GM21619 (cell line): ENCODE measurements around the gene TEX2.
"Not testable (repeated sequence)": the region's sequence is repeated elsewhere in the genome, so short reads cannot be mapped to it uniquely, and the experiment has no call there.

ENCODE experiments used
- ATAC-seq: cut with Tn5 transposase; IDR thresholded peaks from one replicate; pipeline ENCODE4 v1.9.1; 2021; ENCODE audit not compliant: unreplicated experiment

The TEX2 gene

DNA sequence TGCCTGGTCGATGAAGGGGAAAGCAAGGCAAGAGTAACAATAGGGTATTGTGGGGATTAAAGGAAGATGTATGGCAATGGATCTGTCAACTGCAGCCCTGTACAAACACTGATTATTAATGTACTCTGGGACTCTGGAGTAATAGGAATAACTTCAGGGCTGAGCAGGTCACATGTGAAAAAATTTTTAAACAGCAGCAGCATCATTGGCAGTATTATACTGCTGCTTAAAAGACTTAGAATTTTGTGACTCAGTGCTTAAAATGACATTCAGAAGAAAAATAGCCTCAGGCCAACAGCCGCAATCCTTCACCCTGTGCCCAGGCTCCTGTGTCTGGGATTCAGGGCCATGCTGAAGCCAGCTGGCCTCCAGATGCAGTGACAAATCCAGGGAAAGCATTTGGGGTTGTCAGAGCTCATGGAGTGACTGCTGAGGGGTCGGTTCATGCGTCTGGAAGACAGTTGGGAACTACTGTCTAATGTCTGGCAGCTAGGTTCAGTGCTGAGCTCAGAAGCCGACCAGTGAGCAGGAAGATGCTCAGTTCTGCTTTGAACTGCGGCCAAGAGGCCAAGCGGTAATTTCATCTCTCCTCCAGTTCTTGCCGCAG, 22.2 kb downstream of the TEX2 start:
- ATAC-seq: no peak

DNA sequence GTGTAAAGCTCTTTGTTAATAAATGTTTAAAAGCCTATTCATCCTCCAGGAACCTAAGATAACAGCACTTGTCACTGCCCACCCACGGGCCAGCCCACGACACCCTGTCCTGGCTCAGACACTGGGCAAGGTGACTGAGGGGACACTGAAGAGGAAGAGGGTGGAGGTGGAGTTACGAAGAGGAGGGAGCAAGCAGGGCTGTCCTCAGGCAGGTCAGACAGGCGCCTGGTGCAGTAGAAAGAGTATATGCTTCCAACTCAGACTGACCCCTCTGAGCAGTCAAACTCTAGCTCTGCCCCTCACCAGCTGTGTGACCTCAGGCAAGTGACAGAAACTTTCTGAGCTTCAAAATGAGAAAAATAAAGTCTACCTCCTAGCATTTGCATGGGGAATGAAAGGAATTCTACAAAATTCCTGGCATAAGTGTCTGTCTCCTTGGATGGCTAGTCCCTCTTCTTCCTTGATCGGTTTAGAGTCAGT, 22.8 kb downstream of the TEX2 start:
- ATAC-seq: no peak

DNA sequence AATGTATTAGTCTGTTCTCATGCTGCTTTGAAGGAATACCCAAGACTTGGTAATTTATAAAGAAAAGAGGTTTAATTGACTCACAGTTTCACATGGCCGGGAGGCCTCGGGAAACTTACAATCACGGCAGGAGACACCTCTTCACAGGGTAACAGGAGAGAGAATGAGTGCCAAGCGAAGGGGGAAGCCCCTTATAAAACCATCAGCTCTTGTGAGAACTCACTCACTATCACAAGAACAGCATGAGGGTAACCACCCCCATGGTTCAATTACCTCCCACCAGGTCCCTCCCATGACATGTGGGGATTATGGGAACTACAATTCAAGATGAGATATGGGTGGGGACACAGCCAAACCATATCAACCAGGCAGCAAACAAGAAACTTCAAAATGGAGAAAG, 24.6 kb downstream of the TEX2 start:
- not testable (repeated sequence) for ATAC-seq

DNA sequence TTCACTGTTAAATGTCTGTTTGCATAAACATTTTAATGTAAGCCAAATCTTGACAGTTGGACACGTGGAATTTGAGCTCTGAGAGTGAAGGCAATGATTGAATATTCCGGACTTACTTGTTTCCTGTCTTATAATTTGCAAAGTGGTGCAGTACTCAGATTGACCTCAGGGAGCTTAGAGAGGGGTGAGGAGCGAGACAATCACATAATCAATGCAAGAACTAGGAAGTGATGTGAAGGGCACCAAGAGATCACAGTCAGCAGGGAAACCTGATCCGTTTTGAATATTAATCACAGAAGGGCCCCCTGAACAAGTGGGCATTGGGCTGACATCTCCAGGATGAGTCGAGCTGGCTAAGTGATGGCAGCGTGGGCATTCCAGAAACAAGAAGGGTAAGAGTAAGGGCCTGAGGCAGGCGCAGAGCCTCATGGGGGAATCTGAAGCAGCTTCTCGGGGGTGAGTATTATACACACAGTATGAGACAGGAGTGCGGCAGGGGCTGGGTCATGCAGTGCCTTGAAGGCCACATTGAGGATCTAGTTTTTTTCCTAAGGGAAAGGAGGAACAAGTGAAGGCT, 26.1 kb downstream of the TEX2 start:
- no peak for ATAC-seq

DNA sequence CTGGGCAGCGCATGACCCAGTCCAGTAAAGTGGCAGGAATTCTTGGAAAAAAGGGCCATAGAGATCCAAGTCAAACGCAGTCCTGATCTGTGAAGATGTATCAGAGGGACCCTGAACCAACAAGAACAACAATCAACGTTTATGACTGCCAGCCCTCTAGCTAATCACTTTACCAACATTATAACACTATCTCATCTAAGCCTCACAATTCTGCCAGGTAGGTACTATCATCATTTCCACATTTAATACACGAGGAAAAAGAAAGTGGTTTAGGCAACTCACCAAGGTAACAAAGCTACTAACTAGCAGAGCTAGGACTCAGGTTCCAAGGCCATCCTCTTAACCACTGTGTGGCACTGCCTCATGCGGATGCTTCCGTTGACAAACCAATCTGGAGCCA, 28.1 kb downstream of the TEX2 start:
- no peak for ATAC-seq

DNA sequence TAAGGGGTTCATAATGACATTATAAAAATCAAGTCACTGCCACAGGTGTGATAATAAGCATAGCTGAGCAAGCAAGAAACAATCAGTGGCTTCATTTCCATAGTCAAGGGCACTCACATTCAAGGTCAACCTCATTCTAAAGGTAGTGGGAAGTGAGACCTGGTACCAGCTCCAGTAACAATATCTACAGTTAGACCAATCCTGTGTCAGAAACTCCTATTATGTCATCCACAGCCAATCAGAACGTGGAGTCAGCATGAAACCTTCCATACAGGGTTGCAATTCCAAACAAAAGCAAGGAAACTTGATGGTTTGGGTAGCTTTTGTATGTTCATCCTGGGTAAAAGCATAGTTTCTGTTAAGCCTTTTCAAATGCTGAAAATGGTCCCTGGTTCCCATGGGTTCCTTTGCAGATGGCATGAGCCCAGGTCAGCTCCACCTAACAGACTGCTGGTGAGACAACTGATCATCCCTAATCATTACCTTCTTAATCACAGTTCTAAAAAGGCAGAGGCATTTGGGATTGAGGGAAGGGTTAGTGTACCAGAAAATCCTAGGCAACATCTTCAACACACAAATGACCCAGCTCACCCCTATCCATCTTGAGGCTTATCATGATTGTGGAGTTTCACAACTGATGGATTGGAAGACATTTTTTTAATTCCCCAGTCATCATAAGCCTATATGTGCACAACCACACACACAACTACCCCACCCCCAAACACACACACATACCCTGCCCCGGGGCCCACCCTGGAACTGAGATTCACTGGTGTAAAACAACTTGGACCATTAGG, 30.4 kb downstream of the TEX2 start:
- ATAC-seq: no peak

DNA sequence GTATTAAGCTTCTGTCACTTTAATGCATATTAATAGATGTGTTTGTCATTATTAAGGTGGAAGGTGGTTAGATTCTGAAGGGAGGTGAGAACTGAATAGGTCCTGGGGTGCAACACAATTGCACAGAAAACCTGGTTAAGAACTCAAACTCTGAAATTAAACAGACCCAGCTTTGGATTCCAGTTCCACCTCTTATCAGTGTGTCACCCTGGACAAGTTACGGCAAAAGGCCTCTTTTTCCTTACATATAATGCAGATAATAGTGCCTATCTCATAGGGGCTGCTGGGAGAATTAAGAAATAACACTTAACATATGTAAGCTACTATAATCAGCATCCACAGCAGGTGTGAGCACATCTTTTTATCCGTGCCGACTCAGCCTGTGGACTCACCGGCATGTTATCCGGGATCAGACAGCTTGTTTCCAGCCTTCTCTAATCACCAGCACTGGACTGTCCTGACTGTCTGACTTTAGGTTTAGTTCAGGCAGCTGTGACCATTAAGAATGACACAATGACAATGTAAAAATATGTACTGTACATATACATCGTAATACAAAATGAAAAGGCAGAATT, 31.4 kb downstream of the TEX2 start:
- ATAC-seq: no peak

DNA sequence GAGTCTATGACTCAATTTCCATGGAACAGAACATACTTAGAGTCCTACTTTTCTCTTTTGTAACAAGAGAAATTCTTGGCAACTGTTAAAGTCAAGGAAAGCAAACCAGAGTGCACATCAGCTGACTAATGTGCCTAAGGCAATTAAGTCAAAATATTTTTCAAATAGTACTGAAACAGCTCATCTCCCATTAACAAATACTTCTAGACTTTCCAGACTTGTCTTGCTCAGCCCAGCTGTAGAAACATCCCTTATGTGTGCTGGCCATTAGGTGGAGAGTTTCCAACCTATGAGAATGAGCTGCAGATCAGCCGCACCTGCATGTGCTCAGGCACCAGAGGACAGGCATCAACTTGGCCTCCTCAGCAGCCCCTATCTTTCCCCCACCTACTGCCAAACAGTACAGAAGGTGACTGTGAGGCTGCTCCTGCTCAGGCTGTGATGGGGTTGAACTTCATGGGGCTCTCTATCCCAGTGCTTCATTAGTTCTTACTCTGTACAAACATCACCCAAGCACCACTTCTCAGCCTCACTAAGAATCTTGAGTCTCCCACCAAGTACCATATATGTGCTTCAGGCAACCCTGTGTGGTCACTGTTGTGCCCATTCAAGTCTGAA, 32.2 kb downstream of the TEX2 start:
- ATAC-seq: no peak

DNA sequence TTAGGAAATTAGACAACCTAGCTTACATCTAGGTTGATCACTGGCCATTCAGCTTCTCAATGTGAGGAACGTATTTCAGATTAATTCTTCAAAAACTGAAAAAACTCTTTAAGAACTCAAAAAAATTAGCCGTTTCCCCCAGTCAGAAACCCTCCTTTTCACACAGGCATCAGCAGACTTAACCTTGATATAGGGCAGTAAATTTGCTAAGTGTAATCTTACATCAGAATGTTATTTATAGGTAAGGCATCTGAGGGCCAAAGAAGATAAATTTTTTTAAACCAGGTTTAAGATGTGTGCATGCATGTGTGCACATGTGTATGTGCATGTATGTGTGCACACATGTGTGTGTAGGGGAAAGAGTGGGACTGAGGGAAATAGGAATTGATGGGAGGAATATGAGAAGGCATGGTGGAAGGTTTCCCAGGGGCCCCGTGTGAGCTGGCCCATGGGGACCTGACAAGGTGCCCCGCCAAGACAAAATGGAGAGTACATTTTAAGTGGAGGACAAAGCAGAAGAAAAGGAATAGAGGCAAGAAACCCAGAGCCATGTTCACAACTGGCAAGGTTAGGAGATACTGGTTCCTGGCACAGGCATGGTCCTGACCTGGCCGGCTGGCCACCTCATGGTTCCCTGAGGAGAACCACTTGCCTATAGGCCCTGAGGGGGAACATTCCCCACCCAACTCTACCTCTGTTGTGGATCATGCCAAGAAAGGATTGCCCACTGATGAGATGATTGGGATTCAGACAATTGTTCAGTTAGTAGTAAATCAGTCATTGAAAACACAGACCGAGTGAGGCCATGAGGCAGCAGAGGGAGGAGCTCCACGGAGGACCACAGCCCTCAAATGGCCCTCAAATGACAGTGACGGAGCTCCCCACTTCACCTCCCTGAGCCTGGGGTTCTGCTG, 33.0 kb downstream of the TEX2 start:
- ATAC-seq: no peak

DNA sequence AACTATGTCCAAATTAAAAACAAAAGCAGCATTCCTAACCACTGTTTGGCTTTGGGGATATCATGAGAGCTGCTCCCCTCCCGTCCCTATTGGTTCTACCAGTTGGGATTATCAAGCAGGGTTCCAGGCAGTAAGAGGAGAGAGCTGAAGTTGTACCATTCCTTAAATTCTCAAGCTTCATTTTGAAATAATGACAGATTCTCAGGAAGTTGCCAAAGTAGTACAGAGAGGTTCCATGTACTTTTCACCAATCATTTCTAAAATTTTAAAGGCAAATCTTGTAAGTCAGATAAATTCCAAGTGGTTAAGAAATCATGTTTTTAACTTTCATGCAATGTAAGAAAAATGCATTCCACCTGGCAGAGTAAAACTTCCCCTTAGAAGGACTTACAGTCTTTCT, 36.9 kb downstream of the TEX2 start:
- no peak for ATAC-seq

DNA sequence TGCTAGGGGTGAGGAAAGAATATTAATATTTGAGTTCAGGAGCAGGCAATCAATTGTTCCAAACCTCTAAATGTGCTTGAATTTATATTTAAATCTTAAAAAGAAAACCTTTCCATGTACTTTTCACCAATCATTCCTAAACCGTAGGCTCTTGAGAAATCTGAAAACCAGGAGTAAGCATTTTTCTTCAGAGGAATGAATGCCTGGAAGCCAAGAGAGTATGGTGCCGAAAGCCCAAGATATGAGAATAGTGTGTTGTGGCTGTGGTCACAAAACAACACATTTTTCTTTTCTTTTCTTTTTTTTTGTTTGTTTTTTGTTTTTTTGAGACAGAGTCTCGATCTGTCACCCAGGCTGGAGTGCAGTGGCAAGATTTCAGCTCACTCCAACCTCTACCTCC, 37.6 kb downstream of the TEX2 start:
- no peak for ATAC-seq

DNA sequence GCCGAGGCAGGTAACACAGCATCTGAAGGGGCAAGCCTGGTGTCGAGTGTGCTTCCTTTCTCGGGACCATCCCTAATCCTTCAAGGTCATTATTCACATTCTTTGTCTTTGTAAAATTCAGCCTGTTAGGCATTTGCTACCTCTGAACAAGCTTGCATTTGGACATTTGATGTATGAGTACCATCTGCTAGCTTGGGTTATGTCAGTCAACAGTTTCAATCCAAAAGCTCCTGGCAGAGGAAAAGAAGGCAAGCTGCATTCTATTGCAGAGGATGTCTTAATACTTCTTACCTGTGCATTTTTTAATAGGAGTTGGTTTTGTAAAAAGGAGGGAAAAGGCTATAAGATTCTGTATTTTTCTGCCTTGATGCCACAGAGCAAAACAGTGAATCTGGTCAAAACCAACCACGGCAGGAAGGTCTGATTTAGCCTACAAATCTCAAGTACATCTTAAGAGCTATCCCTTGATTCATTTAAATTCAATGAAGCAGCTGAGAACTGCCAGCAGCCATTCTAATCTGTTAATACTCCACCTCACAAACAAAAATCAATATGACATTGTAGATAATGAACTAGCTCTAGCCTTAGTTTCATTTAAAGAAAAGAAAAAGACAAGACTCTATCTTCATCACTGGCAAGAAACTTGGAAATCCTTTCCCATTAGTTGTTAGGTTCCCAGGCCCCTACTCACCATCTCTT, 39.0 kb downstream of the TEX2 start:
- no peak for ATAC-seq

DNA sequence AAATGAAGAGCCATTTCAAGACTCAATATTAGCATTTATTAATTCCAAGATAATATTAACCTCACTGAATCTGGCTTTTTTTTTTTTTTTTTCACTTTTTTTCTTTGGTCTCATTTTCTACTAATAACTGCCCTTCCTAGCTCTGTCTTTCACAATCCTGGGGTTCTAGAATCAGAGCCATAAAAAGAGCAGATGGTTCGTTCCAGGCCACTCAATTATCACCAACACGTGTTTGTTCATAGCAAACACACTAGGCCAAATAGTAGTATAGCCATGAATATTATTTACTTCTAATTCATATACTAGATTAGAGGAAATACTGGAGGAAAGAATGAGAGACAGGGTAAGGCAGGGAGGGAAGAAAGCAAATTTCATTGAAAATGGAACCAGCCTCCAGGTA, 39.8 kb downstream of the TEX2 start:
- ATAC-seq: no peak

DNA sequence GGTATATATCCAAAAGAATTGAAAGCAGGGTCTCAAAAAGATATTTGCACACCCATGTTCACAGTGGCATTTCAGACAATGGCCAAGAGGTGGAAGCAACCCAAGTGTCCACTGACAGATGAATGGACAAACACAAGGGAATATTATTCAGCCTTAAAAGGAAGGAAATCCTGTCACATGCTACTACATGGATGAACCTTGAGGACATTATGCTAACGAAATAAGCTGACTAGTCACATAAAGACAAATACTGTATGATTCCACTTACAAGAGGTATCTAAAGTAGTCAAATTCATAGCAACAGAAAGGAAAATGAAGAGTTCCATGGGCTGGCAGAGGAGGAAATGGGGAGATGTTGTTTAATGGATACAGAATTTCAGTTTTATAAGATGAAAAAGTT, 41.4 kb downstream of the TEX2 start:
- ATAC-seq: no peak

DNA sequence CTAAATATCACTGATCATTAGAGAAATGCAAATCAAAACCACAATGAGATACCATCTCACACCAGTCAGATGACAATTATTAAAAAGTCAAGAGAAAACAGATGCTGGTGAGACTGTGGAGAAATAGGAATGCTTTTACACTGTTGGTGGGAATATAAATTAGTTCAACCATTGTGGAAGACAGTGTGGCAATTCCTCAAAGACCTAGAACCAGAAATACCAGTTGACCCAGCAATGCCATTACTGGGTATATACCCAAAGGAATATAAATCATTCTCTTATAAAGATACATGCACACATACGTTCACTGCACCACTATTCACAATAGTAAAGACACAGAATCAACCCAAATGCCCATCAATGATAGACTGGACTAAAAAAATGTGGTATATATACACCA, 42.5 kb downstream of the TEX2 start:
- not testable (repeated sequence) for ATAC-seq

DNA sequence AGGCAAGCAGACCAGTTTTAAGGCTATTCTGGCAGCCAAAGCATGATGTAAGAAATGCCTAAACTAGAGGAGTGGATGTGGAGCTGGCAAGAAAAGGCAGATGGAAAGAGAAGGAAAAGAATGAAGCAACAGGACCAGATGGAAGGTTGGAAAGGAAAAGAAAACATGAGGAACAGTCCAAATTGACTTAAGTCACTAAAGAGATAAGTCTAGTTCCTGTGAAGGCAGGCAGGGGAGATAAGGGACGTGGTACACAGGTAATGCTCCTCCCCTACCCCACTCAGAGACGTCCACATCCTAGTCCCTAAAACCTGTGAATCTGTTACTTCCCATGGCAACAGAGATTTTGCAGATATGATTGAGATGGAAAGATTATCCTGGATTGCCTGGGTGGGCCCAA, 43.5 kb downstream of the TEX2 start:
- ATAC-seq: no peak

DNA sequence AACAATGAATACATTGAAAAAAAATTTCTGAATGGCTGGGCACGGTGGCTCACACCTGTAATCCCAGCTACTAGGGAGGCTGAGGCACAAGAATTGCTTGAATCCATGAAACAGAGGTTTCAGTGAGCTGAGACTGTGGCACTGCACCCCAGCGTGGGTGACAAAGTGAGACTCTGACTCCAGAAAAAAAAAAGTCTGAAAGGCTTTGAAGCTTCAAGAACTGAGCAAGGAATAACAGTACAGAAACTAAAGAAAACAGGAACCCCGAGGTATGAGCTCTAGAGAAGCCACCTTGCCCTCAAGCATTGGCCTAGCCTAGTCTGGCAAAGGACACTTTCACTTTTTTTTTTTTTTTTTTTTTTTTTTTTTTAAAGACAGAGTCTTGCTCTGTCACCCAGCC, 45.0 kb downstream of the TEX2 start:
- peak; percentile 51 for ATAC-seq

DNA sequence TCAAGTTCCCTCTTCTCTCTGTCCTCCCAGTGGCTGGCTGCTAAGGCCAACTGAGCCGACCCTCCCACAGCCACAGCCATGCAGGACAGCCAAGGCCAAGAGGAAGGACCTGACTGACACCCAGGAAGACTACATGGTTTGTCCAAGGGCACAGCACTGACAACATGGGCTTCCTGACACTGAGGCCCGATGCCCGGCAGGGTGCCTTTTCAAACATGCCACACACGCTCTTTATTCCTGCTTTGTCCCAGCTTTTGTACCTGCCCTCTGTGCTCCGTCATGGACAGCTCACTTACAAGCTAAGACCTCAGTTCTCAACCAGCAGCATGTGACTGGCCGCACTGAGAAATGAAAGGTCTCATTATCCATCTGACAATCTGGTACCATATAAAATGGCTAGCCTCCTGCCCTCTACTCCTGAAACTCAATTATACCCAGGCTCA, 45.8 kb downstream of the TEX2 start:
- ATAC-seq: no peak

DNA sequence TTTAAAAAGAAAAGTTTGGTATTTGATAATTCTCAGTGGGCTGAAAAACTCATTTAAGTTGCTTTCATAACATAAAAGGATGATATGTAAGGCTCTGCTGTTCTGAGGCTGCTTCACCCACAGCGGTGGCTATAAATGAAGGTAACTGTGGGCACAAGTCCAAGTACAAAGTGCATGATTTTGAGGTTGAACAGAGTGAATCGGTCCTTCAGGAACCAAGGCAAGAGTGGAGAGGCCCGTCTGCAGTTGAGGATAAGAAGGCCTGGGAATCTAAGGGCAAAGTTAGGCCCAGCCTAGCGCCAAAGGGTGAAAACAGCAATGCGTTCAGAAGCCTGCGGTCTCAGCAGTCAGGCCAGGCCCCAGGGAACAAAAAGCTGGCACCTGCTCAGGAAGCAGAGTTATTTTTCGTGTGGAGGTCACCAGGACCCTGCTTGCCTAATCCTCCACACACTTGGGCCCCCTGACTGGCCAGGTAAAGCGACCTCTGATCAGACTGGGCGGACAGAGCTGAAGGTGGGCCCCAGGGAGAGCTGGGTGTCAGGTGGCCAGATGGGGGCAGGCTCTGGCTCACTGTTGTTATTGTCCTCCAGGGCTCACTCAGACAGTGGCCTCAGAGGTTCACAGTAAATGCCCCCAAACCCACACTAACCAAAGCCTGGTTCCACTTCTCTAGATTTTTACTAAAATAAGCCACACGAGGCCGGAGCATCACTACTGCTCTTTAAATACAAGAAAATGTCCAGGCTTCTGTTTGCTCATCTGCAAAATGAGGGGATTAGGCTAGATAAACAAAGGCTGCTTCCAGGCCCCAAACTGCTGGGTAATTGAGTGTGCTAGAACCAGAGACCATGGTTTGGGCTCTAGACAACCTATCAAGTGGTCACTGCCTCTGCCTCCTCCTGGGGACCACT, 46.5 kb downstream of the TEX2 start:
- peak; percentile 62 for ATAC-seq
